GM23248 (cell line): Measurements from ENCODE around the gene THAP8. TPM values are rescaled to one million over a fixed set of nuclear protein-coding genes. Genes with fewer than 3 reads are reported as not detected.
A peak's percentile ranks its signal among the peaks of the same experiment; 100 is the strongest.

ENCODE experiments used
- DNase-seq: peaks from one replicate; pipeline ENCODE4 v3.0.0-alpha.2; 2015
- H2AFZ ChIP-seq: fragments of 200-600 bp; sonication (generic); 2 replicates; pipeline ENCODE4 v1.6.1; 2016; ENCODE audit warnings: antibody characterized with exemption
- H3F3A ChIP-seq: fragments of 200-600 bp; sonication (generic); 2 replicates; pipeline ENCODE4 v1.6.1; 2016; ENCODE audit warnings: mild to moderate bottlenecking, antibody characterized with exemption, mixed run types; ENCODE audit not compliant: insufficient read depth
- H3K27ac ChIP-seq: fragments of 200-600 bp; sonication (generic); 2 replicates; pipeline ENCODE4 v1.5.1; 2016; ENCODE audit warnings: mild to moderate bottlenecking
- H3K27me3 ChIP-seq: fragments of 200-600 bp; sonication (generic); replicated peaks from 2 replicates; pipeline ENCODE4 v1.6.1; 2016; ENCODE audit warnings: mild to moderate bottlenecking; ENCODE audit not compliant: insufficient read depth
- H3K36me3 ChIP-seq: fragments of 200-600 bp; sonication (generic); 2 replicates; pipeline ENCODE4 v1.6.1; 2016; ENCODE audit warnings: low read depth, mild to moderate bottlenecking
- H3K4me1 ChIP-seq: fragments of 200-600 bp; sonication (generic); 2 replicates; pipeline ENCODE4 v1.6.1; 2016; ENCODE audit warnings: mild to moderate bottlenecking; ENCODE audit not compliant: insufficient read depth
- H3K4me2 ChIP-seq: fragments of 200-600 bp; sonication (generic); one replicate; pipeline ENCODE4 v1.6.1; 2016; ENCODE audit warnings: mild to moderate bottlenecking; ENCODE audit not compliant: unreplicated experiment
- H3K4me3 ChIP-seq: fragments of 200-600 bp; sonication (generic); 2 replicates; pipeline ENCODE4 v1.5.1; 2016; ENCODE audit warnings: mild to moderate bottlenecking
- H3K79me2 ChIP-seq: fragments of 200-600 bp; sonication (generic); 2 replicates; pipeline ENCODE4 v1.6.1; 2016; ENCODE audit warnings: mild to moderate bottlenecking; ENCODE audit not compliant: insufficient read depth
- H3K9ac ChIP-seq: fragments of 200-600 bp; sonication (generic); 2 replicates; pipeline ENCODE4 v1.6.1; 2016; ENCODE audit warnings: mild to moderate bottlenecking
- H3K9me2 ChIP-seq: fragments of 200-600 bp; sonication (generic); 2 replicates; pipeline ENCODE4 v1.6.1; 2016; ENCODE audit warnings: mixed run types, mild to moderate bottlenecking, moderate library complexity; ENCODE audit not compliant: insufficient read depth
- H3K9me3 ChIP-seq: fragments of 200-600 bp; sonication (generic); one replicate; pipeline ENCODE4 v1.6.1; 2017; ENCODE audit warnings: low read depth
- H4K20me1 ChIP-seq: fragments of 200-600 bp; sonication (generic); 2 replicates; pipeline ENCODE4 v1.6.0; 2016; ENCODE audit not compliant: insufficient read depth
- EZH2 ChIP-seq: fragments of 200-600 bp; sonication (generic); IDR thresholded peaks from 2 replicates; pipeline ENCODE4 v1.6.1; 2018; ENCODE audit warnings: antibody characterized with exemption, mild to moderate bottlenecking; ENCODE audit not compliant: insufficient read depth, poor library complexity, severe bottlenecking
- EZH2phosphoT487 ChIP-seq: fragments of 200-600 bp; sonication (generic); IDR thresholded peaks from 2 replicates; pipeline ENCODE4 v1.6.1; 2018; ENCODE audit warnings: antibody characterized with exemption, moderate library complexity, mild to moderate bottlenecking, low read depth; ENCODE audit not compliant: insufficient read depth
- WGBS, 2 experiments: methylation state at CpG; one replicate each; pipeline ENCODE4 v1.1.6; 2015 to 2017; ENCODE audit warnings: low lambda C conversion rate in 2 of 2, low coverage in 1 of 2; ENCODE audit errors: missing lambda C conversion rate in 2 of 2; 5-methylcytosine and 5-hydroxymethylcytosine counted together
- in situ Hi-C: fragments of 300-500 bp; cut with MboI; formaldehyde crosslinking; loops from 2 replicates; pipeline ENCODE4 v1.15.0; 2020
- polyA plus RNA-seq: library from polyadenylated mRNA; unstranded; fragments of >200 nt; fragmentation: Nextera tagmentation; extraction: Ambion mirVana; gene quantifications from 2 replicates; pipeline ENCODE4 v1.2.1, GENCODE V29; 2016
- total RNA-seq: library from RNA; depleted of rRNA; stranded (reverse); fragments of >200 nt; shearing (Covaris generic); gene quantifications from 2 replicates; pipeline ENCODE4 v1.2.3, GENCODE V29; 2014

Gene THAP8
- total and polyA plus RNA-seq, 2 experiments from 2014 or later = 3.8 to 12.8 TPM

DNA sequence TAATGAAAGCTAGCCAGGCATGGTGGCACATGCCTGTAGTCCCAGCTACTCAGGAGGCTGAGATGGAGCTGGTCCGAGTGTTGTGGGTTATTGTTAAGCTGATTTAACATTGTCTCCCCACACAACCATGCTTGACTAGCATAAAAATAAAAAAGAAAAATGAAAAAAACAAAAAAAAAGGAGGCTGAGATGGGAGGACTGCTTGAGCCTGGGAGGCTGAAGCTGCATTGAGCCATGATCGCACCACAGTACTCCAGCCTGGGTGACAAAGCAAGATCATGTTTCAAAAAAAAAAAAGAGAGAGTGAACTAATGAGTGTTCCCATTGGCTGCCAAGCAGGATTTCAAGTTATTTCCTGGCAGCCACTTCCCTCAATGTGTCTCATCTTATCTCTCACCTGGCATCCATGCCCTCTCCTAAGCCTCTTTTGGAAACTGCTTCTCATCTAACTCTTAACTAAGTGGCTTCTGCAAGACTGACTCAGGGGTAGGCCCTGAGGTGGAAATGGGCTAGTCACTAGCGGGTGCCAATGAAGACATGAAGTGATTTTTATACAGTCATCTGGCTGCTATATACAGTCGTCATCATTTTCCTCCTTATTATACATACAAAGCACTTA lies 4.9 kb downstream of the THAP8 start:
- 82 to 86% methylated on average over 4 of the region's 4 CpGs for WGBS, 2 experiments
- Histone ChIP-seq H3F3A (peaks cover 14% of the 10 kb centered on the region), H3K4me3 (no peak overlapping the region), H2AFZ (no peak overlapping the region), H3K9ac (no peak overlapping the region), H3K36me3 (no peaks in the 10 kb centered on the region), H3K27ac (no peak overlapping the region), H3K27me3 (no peaks in the 10 kb centered on the region), H3K4me2 (no peak overlapping the region), H3K9me3 (no peaks in the 10 kb centered on the region), H4K20me1 (no peaks in the 10 kb centered on the region), H3K9me2 (no peaks in the 10 kb centered on the region), H3K79me2 (peaks cover 12% of the 10 kb centered on the region), H3K4me1 (peaks cover 15% of the 10 kb centered on the region)
- in situ Hi-C loops = no loop called here
- TF ChIP-seq EZH2 (no peak), EZH2phosphoT487 (no peak)
- DNase-seq = no peak

GRCh38 chr19:36047835-36048234 lies 6.2 kb downstream of the THAP8 start:
- in situ Hi-C loops = no loop called here
- TF ChIP-seq EZH2 (no peak), EZH2phosphoT487 (no peak)
- Histone ChIP-seq H3K79me2 (peaks cover 12% of the 10 kb centered on the region), H3K27ac (no peak overlapping the region), H3K4me2 (no peak overlapping the region), H3K36me3 (no peaks in the 10 kb centered on the region), H3F3A (0 out of 2 replicates have a peak, but pooled peaks cover 6% of the 10 kb centered on the region), H2AFZ (no peak overlapping the region), H4K20me1 (no peaks in the 10 kb centered on the region), H3K9me3 (no peaks in the 10 kb centered on the region), H3K4me3 (no peak overlapping the region), H3K27me3 (no peaks in the 10 kb centered on the region), H3K9ac (no peak overlapping the region), H3K9me2 (no peaks in the 10 kb centered on the region), H3K4me1 (peaks cover 13% of the 10 kb centered on the region)
- no peak for DNase-seq

DNA sequence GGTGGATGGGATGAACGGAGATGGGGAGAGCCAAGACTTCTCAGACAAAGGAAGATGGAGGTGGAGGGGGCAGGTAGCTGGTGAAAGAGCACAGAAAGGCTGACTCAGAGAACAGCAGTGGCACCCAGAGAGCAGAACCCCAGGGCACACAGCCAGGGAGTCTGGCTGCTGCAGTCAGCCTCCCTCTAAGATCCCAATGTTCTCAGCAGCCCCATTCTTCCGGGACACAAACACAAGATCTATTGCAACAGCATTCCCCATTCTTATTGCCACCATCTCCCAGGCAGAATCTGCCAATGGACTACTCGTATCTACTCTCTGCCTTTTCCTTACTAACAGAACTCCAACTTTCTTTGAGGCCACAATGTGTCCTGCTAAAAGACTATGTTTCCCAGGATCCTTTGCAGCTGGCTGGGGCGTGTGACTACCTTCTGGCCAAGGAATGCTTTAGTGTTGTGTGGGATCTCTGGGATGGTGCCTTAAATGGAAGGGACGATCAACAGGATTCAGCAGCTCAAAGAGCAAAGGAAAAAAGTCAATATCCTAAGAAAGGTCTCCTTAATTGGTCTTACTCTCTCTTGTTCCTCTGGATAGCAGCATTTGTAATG lies 7.5 kb downstream of the THAP8 start:
- peak; percentile 43 for DNase-seq
- Histone ChIP-seq H3K79me2 (no peaks in the 10 kb centered on the region; the same call in 1 of the 2 replicates), H3K27ac (no peak overlapping the region), H3K9ac (no peak overlapping the region), H3K36me3 (no peaks in the 10 kb centered on the region), H3K9me2 (no peaks in the 10 kb centered on the region), H3K27me3 (no peaks in the 10 kb centered on the region), H4K20me1 (no peaks in the 10 kb centered on the region), H2AFZ (no peak overlapping the region), H3K9me3 (no peaks in the 10 kb centered on the region), H3K4me1 (peaks cover 20% of the 10 kb centered on the region), H3K4me3 (no peak overlapping the region), H3K4me2 (no peak overlapping the region), H3F3A (peaks cover 2% of the 10 kb centered on the region)
- WGBS, 2 experiments = 80 to 84% methylated on average over 5 of the region's 5 CpGs
- in situ Hi-C loops = no loop called here
- TF ChIP-seq EZH2phosphoT487 = no peak
- TF ChIP-seq EZH2 = no peak

GRCh38 chr19:36043952-36044351 lies 10.1 kb downstream of the THAP8 start:
- Histone ChIP-seq H3K27me3 (no peaks in the 10 kb centered on the region), H3K79me2 (no peaks in the 10 kb centered on the region), H3K9ac (no peak overlapping the region), H3K9me3 (no peaks in the 10 kb centered on the region), H4K20me1 (no peaks in the 10 kb centered on the region), H3K36me3 (no peaks in the 10 kb centered on the region), H3K4me3 (no peak overlapping the region), H3F3A (peaks cover 8% of the 10 kb centered on the region), H3K27ac (no peak overlapping the region), H3K4me2 (no peak overlapping the region), H2AFZ (no peak overlapping the region), H3K4me1 (peaks cover 26% of the 10 kb centered on the region), H3K9me2 (no peaks in the 10 kb centered on the region)
- no peak for TF ChIP-seq EZH2phosphoT487
- TF ChIP-seq EZH2 = no peak
- DNase-seq = no peak
- in situ Hi-C loops = no loop called here
- 93 to 98% methylated on average over 2 of the region's 2 CpGs for WGBS, 2 experiments
